ENCODE measurements around the gene AMBRA1.

AMBRA1 gene

GRCh38 chr11:46475051-46475925 is 118.5 kb downstream of the AMBRA1 start:
- DNase-seq (ENCODE audit: low read depth): no peak

GRCh38 chr11:46472662-46472994 is 121.2 kb downstream of the AMBRA1 start:
- DNase-seq (ENCODE audit: low read depth): no peak

- DNase-seq (ENCODE audit: low read depth): no peak
Measured at GRCh38 chr11:46471943-46472661, 121.7 kb downstream of the AMBRA1 start.

- no peak for DNase-seq (ENCODE audit: low read depth)
Measured at GRCh38 chr11:46469926-46470325, 123.9 kb downstream of the AMBRA1 start.

GRCh38 chr11:46465683-46466082 is 128.1 kb downstream of the AMBRA1 start:
- DNase-seq (ENCODE audit: low read depth): no peak

GRCh38 chr11:46463701-46464421 is 130.0 kb downstream of the AMBRA1 start:
- DNase-seq (ENCODE audit: low read depth): no peak

- DNase-seq (ENCODE audit: low read depth): no peak
Measured at GRCh38 chr11:46461461-46461927, 132.3 kb downstream of the AMBRA1 start.

GRCh38 chr11:46458491-46458890 is 135.3 kb downstream of the AMBRA1 start:
- no peak for DNase-seq (ENCODE audit: low read depth)

- DNase-seq (ENCODE audit: low read depth): no peak
Measured at GRCh38 chr11:46457659-46458424, 136.0 kb downstream of the AMBRA1 start.

GRCh38 chr11:46457021-46457420 is 136.8 kb downstream of the AMBRA1 start:
- no peak for DNase-seq (ENCODE audit: low read depth)

- no peak for DNase-seq (ENCODE audit: low read depth)
Measured at GRCh38 chr11:46456269-46457001, 137.4 kb downstream of the AMBRA1 start.

- no peak for DNase-seq (ENCODE audit: low read depth)
Measured at GRCh38 chr11:46455834-46456233, 138.0 kb downstream of the AMBRA1 start.

- no peak for DNase-seq (ENCODE audit: low read depth)
Measured at GRCh38 chr11:46452918-46453517, 140.8 kb downstream of the AMBRA1 start.

GRCh38 chr11:46451759-46452158 is 142.1 kb downstream of the AMBRA1 start:
- DNase-seq (ENCODE audit: low read depth): no peak

- no peak for DNase-seq (ENCODE audit: low read depth)
Measured at GRCh38 chr11:46450846-46451477, 142.9 kb downstream of the AMBRA1 start.

GRCh38 chr11:46447544-46447943 is 146.3 kb downstream of the AMBRA1 start:
- DNase-seq (ENCODE audit: low read depth): no peak

- DNase-seq (ENCODE audit: low read depth): no peak
Measured at GRCh38 chr11:46445920-46446771, 147.7 kb downstream of the AMBRA1 start.

GRCh38 chr11:46445192-46445919 is 148.5 kb downstream of the AMBRA1 start:
- DNase-seq (ENCODE audit: low read depth): no peak

GRCh38 chr11:46444305-46444704 is 149.5 kb downstream of the AMBRA1 start:
- DNase-seq (ENCODE audit: low read depth): no peak
